ENCODE results near the gene RGL3. TPM values are rescaled to one million over a fixed set of nuclear protein-coding genes. Genes with fewer than 3 reads are reported as not detected.
"Not testable (repeated sequence)": the region's sequence is repeated elsewhere in the genome, so short reads cannot be mapped to it uniquely, and the experiment has no call there.

The RGL3 gene
- total and polyA plus RNA-seq, 10 of the 15 experiments (the other 5 are each of a cell fraction or from before 2014, with no cell fraction given): not detected

DNA sequence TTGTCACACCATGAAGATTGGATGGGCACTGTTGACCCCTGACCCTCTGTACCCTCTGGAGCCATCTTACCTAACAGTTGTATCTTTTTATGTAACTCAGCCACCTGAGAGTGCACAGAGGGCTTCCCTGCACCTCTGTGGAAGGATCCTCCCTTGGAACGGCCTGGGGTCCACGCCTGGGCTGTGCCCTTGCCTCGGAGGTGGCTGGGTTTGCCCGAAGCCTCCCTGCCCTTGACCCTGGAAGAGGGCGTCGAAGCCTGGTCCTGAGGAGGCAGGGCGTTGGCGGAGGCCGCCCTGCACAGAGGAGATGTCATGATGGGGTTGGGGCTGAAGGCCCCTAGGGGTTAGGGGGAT is 15.6 kb upstream of the RGL3 start:
- Histone ChIP-seq H3K4me3 (peak overlapping the region; percentile 61), H3K4me2 (ENCODE audit: control insufficient read depth, insufficient read depth) (peak overlapping the region; percentile 94), H2AFZ (ENCODE audit: control insufficient read depth, low read depth, low read length) (peak overlapping the region; percentile 69), H3K9ac (ENCODE audit: control insufficient read depth, insufficient read depth, low read length) (peak overlapping the region; percentile 51), H3K36me3 (ENCODE audit: control insufficient read depth in 2 of 2, insufficient read depth in 2 of 2, low read length in 1 of 2) (peaks cover 2 to 9% of the 10 kb centered on the region in 2 experiments; a peak in 2 of 4 replicates), H3K4me1 (ENCODE audit: control insufficient read depth, insufficient read depth, low read length) (peaks cover 11% of the 10 kb centered on the region), H4K20me1 (ENCODE audit: control insufficient read depth, insufficient read depth) (no peaks in the 10 kb centered on the region), H3K27me3 (replicated peaks in 1 of 2; ENCODE audit: control insufficient read depth in 2 of 2, insufficient read depth in 2 of 2, low read length in 1 of 2) (no peaks in the 10 kb centered on the region), H3K27ac (ENCODE audit: control insufficient read depth, insufficient read depth) (no peak overlapping the region), H3K79me2 (ENCODE audit: control insufficient read depth, insufficient read depth, low read length) (peaks cover 15% of the 10 kb centered on the region), H3K9me3 (replicated peaks; ENCODE audit: control insufficient read depth, insufficient read depth, low read length) (no peaks in the 10 kb centered on the region)
- ChIA-PET RAD21 (ENCODE audit: unreplicated experiment) (interaction anchor here (0.6 to 1.9 kb wide), 7 partner anchors 13 to 252 kb away, joined by 3 to 10 read pairs (median 4); no protein-coding TSS in a partner anchor), POLR2A (interaction anchor here (0.6 to 1.6 kb wide), 8 partner anchors 10 to 897 kb away, joined by 3 to 12 read pairs (median 4); partner anchors contain the start of gene SWSAP1), CTCF (interaction anchor here (0.6 to 2.8 kb wide), 17 partner anchors 9 to 1552 kb away, joined by 3 to 13 read pairs (median 4); partner anchors contain the start of genes CCDC159, ECSIT and EPOR), SMC1A (ENCODE audit: uncharacterized antibody, unreplicated experiment) (interaction anchor here (1.0 to 1.4 kb wide), 4 partner anchors 12 to 60 kb away, joined by 3 to 6 read pairs (median 4); partner anchors contain the start of genes EPOR and SWSAP1)
- ATAC-seq: peak; percentile 38
- TF ChIP-seq SMARCA5 (IDR thresholded peaks at IDR 0.05): 0 out of 2 replicates have a peak, but pooled peaks have one; percentile 20
- TF ChIP-seq MEF2A (IDR thresholded peaks at IDR 0.05; ENCODE audit: insufficient read depth, low read depth, low read length): no peak
- TF ChIP-seq NR2F1 (conservative IDR thresholded peaks at IDR 0.05): peak; percentile 66
- TF ChIP-seq, protein P1, sequence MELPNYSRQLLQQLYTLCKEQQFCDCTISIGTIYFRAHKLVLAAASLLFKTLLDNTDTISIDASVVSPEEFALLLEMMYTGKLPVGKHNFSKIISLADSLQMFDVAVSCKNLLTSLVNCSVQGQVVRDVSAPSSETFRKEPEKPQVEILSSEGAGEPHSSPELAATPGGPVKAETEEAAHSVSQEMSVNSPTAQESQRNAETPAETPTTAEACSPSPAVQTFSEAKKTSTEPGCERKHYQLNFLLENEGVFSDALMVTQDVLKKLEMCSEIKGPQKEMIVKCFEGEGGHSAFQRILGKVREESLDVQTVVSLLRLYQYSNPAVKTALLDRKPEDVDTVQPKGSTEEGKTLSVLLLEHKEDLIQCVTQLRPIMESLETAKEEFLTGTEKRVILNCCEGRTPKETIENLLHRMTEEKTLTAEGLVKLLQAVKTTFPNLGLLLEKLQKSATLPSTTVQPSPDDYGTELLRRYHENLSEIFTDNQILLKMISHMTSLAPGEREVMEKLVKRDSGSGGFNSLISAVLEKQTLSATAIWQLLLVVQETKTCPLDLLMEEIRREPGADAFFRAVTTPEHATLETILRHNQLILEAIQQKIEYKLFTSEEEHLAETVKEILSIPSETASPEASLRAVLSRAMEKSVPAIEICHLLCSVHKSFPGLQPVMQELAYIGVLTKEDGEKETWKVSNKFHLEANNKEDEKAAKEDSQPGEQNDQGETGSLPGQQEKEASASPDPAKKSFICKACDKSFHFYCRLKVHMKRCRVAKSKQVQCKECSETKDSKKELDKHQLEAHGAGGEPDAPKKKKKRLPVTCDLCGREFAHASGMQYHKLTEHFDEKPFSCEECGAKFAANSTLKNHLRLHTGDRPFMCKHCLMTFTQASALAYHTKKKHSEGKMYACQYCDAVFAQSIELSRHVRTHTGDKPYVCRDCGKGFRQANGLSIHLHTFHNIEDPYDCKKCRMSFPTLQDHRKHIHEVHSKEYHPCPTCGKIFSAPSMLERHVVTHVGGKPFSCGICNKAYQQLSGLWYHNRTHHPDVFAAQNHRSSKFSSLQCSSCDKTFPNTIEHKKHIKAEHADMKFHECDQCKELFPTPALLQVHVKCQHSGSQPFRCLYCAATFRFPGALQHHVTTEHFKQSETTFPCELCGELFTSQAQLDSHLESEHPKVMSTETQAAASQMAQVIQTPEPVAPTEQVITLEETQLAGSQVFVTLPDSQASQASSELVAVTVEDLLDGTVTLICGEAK (IDR thresholded peaks at IDR 0.05; ENCODE audit: borderline replicate concordance): no peak
- 0 out of 2 replicates have a peak, but pooled peaks have one; percentile 30 for TF ChIP-seq ZNF207 (IDR thresholded peaks at IDR 0.05; ENCODE audit: borderline replicate concordance)
- peak; percentile 59; the same call in 1 of the 2 replicates for TF ChIP-seq LARP7 (IDR thresholded peaks at IDR 0.05)
- 0 out of 2 replicates have a peak, but pooled peaks have one; percentile 14 for TF ChIP-seq DPF2 (IDR thresholded peaks at IDR 0.05)
- no TSS peak for BruUV-seq (replicated peaks)
- in situ Hi-C loops (cut with MboI) (no loop called here), intact Hi-C loops (cut with micrococcal nuclease; ENCODE audit: unreplicated experiment) (loop anchor here (1.0 to 5.0 kb wide), 4 partner anchors 48 to 142 kb away; partner anchors contain the start of gene ZNF653)
- no peak for DNase-seq (ENCODE audit: low read depth, low spot score)
- FAIRE-seq: no peak
- WGBS (ENCODE audit: insufficient coverage, insufficient replicate concordance, low lambda C conversion rate, missing lambda C conversion rate): 0% methylated on average over 9 of the region's 9 CpGs

DNA sequence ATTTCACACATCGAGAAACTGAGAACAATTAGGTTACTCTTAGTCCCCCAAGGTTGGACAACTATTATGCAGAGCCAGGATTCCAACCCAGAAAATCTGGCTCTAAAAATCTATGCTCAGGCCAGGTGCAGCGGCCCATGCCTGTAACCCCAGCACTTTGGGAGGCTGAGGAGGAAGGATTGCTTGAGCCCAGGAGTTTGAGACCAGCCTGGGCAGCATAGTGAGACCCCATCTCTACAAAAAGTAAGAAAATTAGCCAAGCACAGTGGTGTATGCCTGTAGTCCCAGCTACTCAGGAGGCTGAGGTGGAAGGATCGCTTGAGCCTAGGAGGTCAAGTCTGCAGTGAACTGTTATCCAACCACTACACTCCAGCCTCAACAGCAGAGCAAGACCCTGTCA is 14.4 kb upstream of the RGL3 start:
- H3K27ac ChIP-seq (ENCODE audit: control insufficient read depth, insufficient read depth); H4K20me1 ChIP-seq (ENCODE audit: control insufficient read depth, insufficient read depth); ATAC-seq; H3K36me3 ChIP-seq (ENCODE audit: control insufficient read depth in 2 of 2, insufficient read depth in 2 of 2, low read length in 1 of 2); BruUV-seq (replicated peaks); H3K9ac ChIP-seq (ENCODE audit: control insufficient read depth, insufficient read depth, low read length); H3K27me3 ChIP-seq (replicated peaks in 1 of 2; ENCODE audit: control insufficient read depth in 2 of 2, insufficient read depth in 2 of 2, low read length in 1 of 2); intact Hi-C loops (cut with micrococcal nuclease; ENCODE audit: unreplicated experiment); FAIRE-seq; CTCF ChIA-PET; H3K9me3 ChIP-seq (replicated peaks; ENCODE audit: control insufficient read depth, insufficient read depth, low read length); H3K4me2 ChIP-seq (ENCODE audit: control insufficient read depth, insufficient read depth); SMC1A ChIA-PET (ENCODE audit: uncharacterized antibody, unreplicated experiment); H3K4me3 ChIP-seq; DNase-seq (ENCODE audit: low read depth, low spot score); H2AFZ ChIP-seq (ENCODE audit: control insufficient read depth, low read depth, low read length); in situ Hi-C loops (cut with MboI): not testable (repeated sequence)
- H3K4me1 ChIP-seq (ENCODE audit: control insufficient read depth, insufficient read depth, low read length): peaks cover 11% of the 10 kb centered on the region
- ChIA-PET POLR2A (interaction anchor here (0.6 kb wide), 1 partner anchor 479 kb away, joined by 4 read pairs; no protein-coding TSS in a partner anchor), RAD21 (ENCODE audit: unreplicated experiment) (interaction anchor here (1.3 kb wide), 1 partner anchor 52 kb away, joined by 4 read pairs; no protein-coding TSS in a partner anchor)
- H3K79me2 ChIP-seq (ENCODE audit: control insufficient read depth, insufficient read depth, low read length): peaks cover 15% of the 10 kb centered on the region
- WGBS (ENCODE audit: insufficient coverage, insufficient replicate concordance, low lambda C conversion rate, missing lambda C conversion rate): 93% methylated on average over 3 of the region's 3 CpGs

Measured in GM12878 (cell line).